ENCODE measurements around the gene ASTN2.

The ASTN2 gene

GRCh38 chr9:117249799-117250198, 165.1 kb downstream of the ASTN2 start:
- no peak for DNase-seq (ENCODE audit: low spot score)

- DNase-seq (ENCODE audit: low spot score) = peak; percentile 41
Measured at GRCh38 chr9:117247266-117247665, 167.6 kb downstream of the ASTN2 start.

- no peak for DNase-seq (ENCODE audit: low spot score)
Measured at GRCh38 chr9:117245175-117245829, 169.6 kb downstream of the ASTN2 start.

GRCh38 chr9:117242082-117242481, 172.8 kb downstream of the ASTN2 start:
- no peak for DNase-seq (ENCODE audit: low spot score)

GRCh38 chr9:117239428-117239827, 175.4 kb downstream of the ASTN2 start:
- peak; percentile 12 for DNase-seq (ENCODE audit: low spot score)

- DNase-seq (ENCODE audit: low spot score) = no peak
Measured at GRCh38 chr9:117234103-117234502, 180.8 kb downstream of the ASTN2 start.

- DNase-seq (ENCODE audit: low spot score) = no peak
Measured at GRCh38 chr9:117233016-117233415, 181.8 kb downstream of the ASTN2 start.

- no peak for DNase-seq (ENCODE audit: low spot score)
Measured at GRCh38 chr9:117232281-117232680, 182.6 kb downstream of the ASTN2 start.

GRCh38 chr9:117231012-117231411, 183.8 kb downstream of the ASTN2 start:
- no peak for DNase-seq (ENCODE audit: low spot score)

- DNase-seq (ENCODE audit: low spot score) = no peak
Measured at GRCh38 chr9:117224695-117225094, 190.2 kb downstream of the ASTN2 start.

GRCh38 chr9:117218951-117219350, 195.9 kb downstream of the ASTN2 start:
- DNase-seq (ENCODE audit: low spot score) = no peak

GRCh38 chr9:117214416-117214815, 200.4 kb downstream of the ASTN2 start:
- no peak for DNase-seq (ENCODE audit: low spot score)

GRCh38 chr9:117211280-117211679, 203.6 kb downstream of the ASTN2 start:
- DNase-seq (ENCODE audit: low spot score) = no peak

- DNase-seq (ENCODE audit: low spot score) = no peak
Measured at GRCh38 chr9:117205806-117206205, 209.1 kb downstream of the ASTN2 start.

GRCh38 chr9:117204971-117205370, 209.9 kb downstream of the ASTN2 start:
- DNase-seq (ENCODE audit: low spot score) = no peak

- DNase-seq (ENCODE audit: low spot score) = no peak
Measured at GRCh38 chr9:117191504-117192261, 223.2 kb downstream of the ASTN2 start.

GRCh38 chr9:117189121-117189520, 225.7 kb downstream of the ASTN2 start:
- DNase-seq (ENCODE audit: low spot score) = no peak

- no peak for DNase-seq (ENCODE audit: low spot score)
Measured at GRCh38 chr9:117188394-117188793, 226.5 kb downstream of the ASTN2 start.

- no peak for DNase-seq (ENCODE audit: low spot score)
Measured at GRCh38 chr9:117187498-117187897, 227.4 kb downstream of the ASTN2 start.

GRCh38 chr9:117184173-117184572, 230.7 kb downstream of the ASTN2 start:
- DNase-seq (ENCODE audit: low spot score) = no peak

GRCh38 chr9:117182046-117182445, 232.8 kb downstream of the ASTN2 start:
- no peak for DNase-seq (ENCODE audit: low spot score)

- DNase-seq (ENCODE audit: low spot score) = no peak
Measured at GRCh38 chr9:117180896-117181445, 233.9 kb downstream of the ASTN2 start.

GRCh38 chr9:117178596-117179375, 236.1 kb downstream of the ASTN2 start:
- no peak for DNase-seq (ENCODE audit: low spot score)
